Ishikawa (cell line): ENCODE data around the gene AZI2.

ENCODE experiments used
- CEBPB ChIP-seq: IDR thresholded peaks from 2 replicates; pipeline ENCODE4 v1.6.1; 2012
- CREB1 ChIP-seq: IDR thresholded peaks from 2 replicates; pipeline ENCODE4 v1.6.1; 2012; ENCODE audit warnings: low read depth
- EGR1 ChIP-seq: IDR thresholded peaks from 2 replicates; pipeline ENCODE4 v1.6.1; 2012
- EP300 ChIP-seq: IDR thresholded peaks from 2 replicates; pipeline ENCODE4 v1.6.1; 2012; ENCODE audit warnings: borderline replicate concordance
- FOXM1 ChIP-seq: IDR thresholded peaks from 2 replicates; pipeline ENCODE4 v1.6.1; 2012; ENCODE audit warnings: low read depth, borderline replicate concordance
- NFIC ChIP-seq: IDR thresholded peaks from 2 replicates; pipeline ENCODE4 v1.6.1; 2012
- RAD21 ChIP-seq: IDR thresholded peaks from 2 replicates; pipeline ENCODE4 v1.6.1; 2012; ENCODE audit warnings: low read depth
- TAF1 ChIP-seq: IDR thresholded peaks from 2 replicates; pipeline ENCODE4 v1.6.1; 2012; ENCODE audit warnings: low read depth, mild to moderate bottlenecking
- TCF12 ChIP-seq: IDR thresholded peaks from 2 replicates; pipeline ENCODE4 v1.6.1; 2012; ENCODE audit warnings: low read depth
- TEAD4 ChIP-seq: IDR thresholded peaks from 2 replicates; pipeline ENCODE4 v1.6.1; 2012
- YY1 ChIP-seq: IDR thresholded peaks from 2 replicates; pipeline ENCODE4 v1.6.1; 2012; ENCODE audit warnings: low read depth
- ZBTB7A ChIP-seq: IDR thresholded peaks from 2 replicates; pipeline ENCODE4 v1.6.1; 2012; ENCODE audit warnings: low read depth
- TF ChIP-seq, protein P1 (sequence below): IDR thresholded peaks from 2 replicates; pipeline ENCODE4 v1.6.1; 2012
- TF ChIP-seq, protein P2 (sequence below): IDR thresholded peaks from 2 replicates; pipeline ENCODE4 v1.6.1; 2012
- TF ChIP-seq, protein P3 (sequence below): IDR thresholded peaks from 2 replicates; pipeline ENCODE4 v1.6.1; 2012; ENCODE audit warnings: low read depth, mild to moderate bottlenecking

AZI2 gene

DNA sequence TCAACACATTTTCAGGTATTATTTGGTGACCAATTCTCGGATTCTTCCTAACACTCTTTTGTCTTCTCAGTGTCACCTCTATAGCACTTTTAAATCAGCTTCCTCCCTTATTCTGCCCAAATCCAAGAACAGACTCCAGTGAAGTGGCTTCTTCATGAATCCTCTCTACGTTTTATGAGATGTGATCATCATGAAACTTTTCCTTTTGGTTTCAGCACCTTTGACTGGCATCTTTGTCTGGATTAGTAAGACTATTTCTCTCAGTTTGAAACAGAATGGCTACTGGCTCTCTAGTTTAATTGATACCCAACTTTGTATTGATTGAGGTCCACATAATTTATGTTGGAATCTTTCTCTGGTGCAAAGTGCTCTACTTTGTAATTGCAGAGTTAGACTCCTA, 61.6 kb downstream of the AZI2 start:
- TF ChIP-seq FOXM1 (no peak), CEBPB (no peak), NFIC (no peak), TCF12 (no peak), TAF1 (no peak), CREB1 (no peak), RAD21 (no peak), EGR1 (no peak), TEAD4 (no peak), EP300 (no peak), ZBTB7A (no peak), YY1 (no peak)
- TF ChIP-seq, protein P1, sequence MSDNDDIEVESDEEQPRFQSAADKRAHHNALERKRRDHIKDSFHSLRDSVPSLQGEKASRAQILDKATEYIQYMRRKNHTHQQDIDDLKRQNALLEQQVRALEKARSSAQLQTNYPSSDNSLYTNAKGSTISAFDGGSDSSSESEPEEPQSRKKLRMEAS: no peak
- TF ChIP-seq, protein P2, sequence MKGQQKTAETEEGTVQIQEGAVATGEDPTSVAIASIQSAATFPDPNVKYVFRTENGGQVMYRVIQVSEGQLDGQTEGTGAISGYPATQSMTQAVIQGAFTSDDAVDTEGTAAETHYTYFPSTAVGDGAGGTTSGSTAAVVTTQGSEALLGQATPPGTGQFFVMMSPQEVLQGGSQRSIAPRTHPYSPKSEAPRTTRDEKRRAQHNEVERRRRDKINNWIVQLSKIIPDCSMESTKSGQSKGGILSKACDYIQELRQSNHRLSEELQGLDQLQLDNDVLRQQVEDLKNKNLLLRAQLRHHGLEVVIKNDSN: no peak
- TF ChIP-seq, protein P3, sequence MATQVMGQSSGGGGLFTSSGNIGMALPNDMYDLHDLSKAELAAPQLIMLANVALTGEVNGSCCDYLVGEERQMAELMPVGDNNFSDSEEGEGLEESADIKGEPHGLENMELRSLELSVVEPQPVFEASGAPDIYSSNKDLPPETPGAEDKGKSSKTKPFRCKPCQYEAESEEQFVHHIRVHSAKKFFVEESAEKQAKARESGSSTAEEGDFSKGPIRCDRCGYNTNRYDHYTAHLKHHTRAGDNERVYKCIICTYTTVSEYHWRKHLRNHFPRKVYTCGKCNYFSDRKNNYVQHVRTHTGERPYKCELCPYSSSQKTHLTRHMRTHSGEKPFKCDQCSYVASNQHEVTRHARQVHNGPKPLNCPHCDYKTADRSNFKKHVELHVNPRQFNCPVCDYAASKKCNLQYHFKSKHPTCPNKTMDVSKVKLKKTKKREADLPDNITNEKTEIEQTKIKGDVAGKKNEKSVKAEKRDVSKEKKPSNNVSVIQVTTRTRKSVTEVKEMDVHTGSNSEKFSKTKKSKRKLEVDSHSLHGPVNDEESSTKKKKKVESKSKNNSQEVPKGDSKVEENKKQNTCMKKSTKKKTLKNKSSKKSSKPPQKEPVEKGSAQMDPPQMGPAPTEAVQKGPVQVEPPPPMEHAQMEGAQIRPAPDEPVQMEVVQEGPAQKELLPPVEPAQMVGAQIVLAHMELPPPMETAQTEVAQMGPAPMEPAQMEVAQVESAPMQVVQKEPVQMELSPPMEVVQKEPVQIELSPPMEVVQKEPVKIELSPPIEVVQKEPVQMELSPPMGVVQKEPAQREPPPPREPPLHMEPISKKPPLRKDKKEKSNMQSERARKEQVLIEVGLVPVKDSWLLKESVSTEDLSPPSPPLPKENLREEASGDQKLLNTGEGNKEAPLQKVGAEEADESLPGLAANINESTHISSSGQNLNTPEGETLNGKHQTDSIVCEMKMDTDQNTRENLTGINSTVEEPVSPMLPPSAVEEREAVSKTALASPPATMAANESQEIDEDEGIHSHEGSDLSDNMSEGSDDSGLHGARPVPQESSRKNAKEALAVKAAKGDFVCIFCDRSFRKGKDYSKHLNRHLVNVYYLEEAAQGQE: no peak

DNA sequence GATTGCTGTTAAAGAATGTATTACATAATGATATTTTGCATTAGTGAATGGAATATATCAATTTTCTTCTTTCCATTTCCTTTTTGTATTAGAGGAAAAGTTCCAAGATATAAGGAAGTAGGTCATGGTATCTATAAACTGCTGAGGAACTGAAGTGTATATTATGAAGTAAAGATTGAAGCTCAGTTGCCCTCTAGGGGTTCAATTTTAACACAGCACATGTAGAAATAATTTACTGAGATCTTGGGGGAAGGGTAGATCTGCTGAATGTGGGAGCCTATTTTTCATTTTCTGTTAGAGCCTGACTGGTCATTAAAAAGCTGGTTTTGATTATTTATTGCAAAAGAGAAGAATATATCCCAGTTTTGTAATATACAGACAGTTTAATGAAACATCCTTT, 62.0 kb downstream of the AZI2 start:
- no peak for TF ChIP-seq YY1
- TF ChIP-seq EP300: no peak
- no peak for TF ChIP-seq ZBTB7A
- peak; percentile 52 for TF ChIP-seq RAD21
- TF ChIP-seq, protein P2: no peak
- no peak for TF ChIP-seq NFIC
- no peak for TF ChIP-seq CREB1

DNA sequence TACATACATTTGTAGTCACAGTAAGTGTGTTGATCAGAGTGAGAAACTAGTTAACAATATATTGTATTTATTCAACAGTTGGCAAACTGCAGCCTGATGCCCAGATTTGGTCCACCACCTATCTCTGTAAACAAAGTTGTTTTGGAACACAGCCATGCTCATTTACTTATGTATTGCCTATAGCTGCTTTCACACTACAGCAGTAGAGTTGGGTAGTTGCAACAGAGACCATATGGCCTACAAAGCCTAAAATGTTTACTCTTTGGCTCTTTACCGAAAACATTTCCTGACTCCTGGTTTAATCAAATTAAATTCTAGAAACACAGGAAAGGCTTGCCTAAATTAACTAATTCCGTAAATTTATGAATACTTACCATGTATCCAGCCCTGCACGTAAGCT, 67.8 kb downstream of the AZI2 start:
- TF ChIP-seq, protein P2: no peak
- no peak for TF ChIP-seq CEBPB
- TF ChIP-seq EGR1: no peak
- TF ChIP-seq, protein P1: no peak
- no peak for TF ChIP-seq NFIC
- no peak for TF ChIP-seq ZBTB7A
- TF ChIP-seq RAD21: no peak
- no peak for TF ChIP-seq FOXM1
- no peak for TF ChIP-seq TEAD4
- TF ChIP-seq EP300: no peak
- TF ChIP-seq, protein P3: no peak
- TF ChIP-seq TCF12: no peak
- no peak for TF ChIP-seq TAF1
- TF ChIP-seq YY1: no peak
- no peak for TF ChIP-seq CREB1

DNA sequence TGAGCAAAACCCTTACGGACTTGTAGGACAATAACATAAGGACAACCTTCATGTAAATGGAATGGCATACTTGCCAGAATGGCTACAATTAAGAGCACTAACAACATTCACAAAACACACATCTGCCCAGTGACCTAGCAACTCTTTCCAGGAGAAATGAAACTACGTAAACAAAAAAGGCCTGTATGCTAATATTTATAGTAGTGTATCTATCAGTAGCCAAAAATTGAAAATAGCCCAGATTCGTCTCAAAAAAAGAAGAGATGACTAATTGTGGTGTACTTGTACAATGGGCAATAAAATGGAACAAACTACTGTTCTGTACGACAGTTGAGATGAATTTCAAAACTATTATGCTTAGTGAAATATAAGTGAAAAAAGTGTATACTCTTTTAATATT, 68.9 kb downstream of the AZI2 start:
- TF ChIP-seq TEAD4: no peak
- no peak for TF ChIP-seq EGR1
- no peak for TF ChIP-seq EP300
- no peak for TF ChIP-seq CREB1
- TF ChIP-seq TCF12: no peak
- TF ChIP-seq, protein P1: no peak
- TF ChIP-seq RAD21: no peak
- TF ChIP-seq, protein P3: no peak
- TF ChIP-seq NFIC: no peak
- TF ChIP-seq CEBPB: no peak
- no peak for TF ChIP-seq TAF1
- TF ChIP-seq FOXM1: no peak
- no peak for TF ChIP-seq ZBTB7A
- TF ChIP-seq, protein P2: no peak
- no peak for TF ChIP-seq YY1
